HepG2 (cell line): ENCODE data around the gene ADAMTS2. TPM values are rescaled to one million over a fixed set of nuclear protein-coding genes. Genes with fewer than 3 reads are reported as not detected.
A peak's percentile ranks its signal among the peaks of the same experiment; 100 is the strongest.

Experiments used
- AHR ChIP-seq: IDR thresholded peaks from 2 replicates; pipeline ENCODE4 v1.6.1; 2018; ENCODE audit warnings: missing genetic modification reagents, missing compliant biosample characterization
- AKAP8 ChIP-seq: sonication (generic); formaldehyde crosslinking; IDR thresholded peaks from 2 replicates; pipeline ENCODE4 v1.5.1; 2020; ENCODE audit warnings: mild to moderate bottlenecking, missing genetic modification reagents
- CHD2 ChIP-seq: IDR thresholded peaks from 2 replicates; pipeline ENCODE4 v1.6.1; 2011; ENCODE audit warnings: low read depth, low read length, improper control_type of control experiment
- CREB1 ChIP-seq, 2 experiments: fragments of 450-650 bp in 1 of 2; IDR thresholded peaks; 2 replicates each; pipeline ENCODE4 v1.6.1; 2016 to 2017; ENCODE audit warnings: control low read depth in 1 of 2, mild to moderate bottlenecking in 1 of 2, missing compliant biosample characterization in 1 of 2, missing genetic modification characterization in 1 of 2
- GABPB1 ChIP-seq: IDR thresholded peaks from 2 replicates; pipeline ENCODE4 v1.6.1; 2016; ENCODE audit warnings: mild to moderate bottlenecking, missing genetic modification reagents, moderate library complexity, missing compliant biosample characterization
- HINFP ChIP-seq: sonication (generic); formaldehyde crosslinking; IDR thresholded peaks from 2 replicates; pipeline ENCODE4 v1.4.0; 2020; ENCODE audit warnings: low read depth, mild to moderate bottlenecking, missing genetic modification reagents
- HNRNPUL1 ChIP-seq: fragments of 200-400 bp; formaldehyde crosslinking; IDR thresholded peaks from 2 replicates; pipeline ENCODE4 v1.6.1; 2017; ENCODE audit warnings: low read depth, mild to moderate bottlenecking, low read length, moderate library complexity
- IKZF4 ChIP-seq: sonication (generic); formaldehyde crosslinking; IDR thresholded peaks from 2 replicates; pipeline ENCODE4 v1.5.1; 2020; ENCODE audit warnings: borderline replicate concordance, mild to moderate bottlenecking, low read depth, missing genetic modification reagents; ENCODE audit errors: not compliant biosample characterization
- MED1 ChIP-seq: sonication (generic); formaldehyde crosslinking; IDR thresholded peaks from 2 replicates; pipeline ENCODE4 v1.4.0; 2020; ENCODE audit warnings: missing genetic modification reagents
- MEIS1 ChIP-seq: sonication (generic); formaldehyde crosslinking; IDR thresholded peaks from 2 replicates; pipeline ENCODE4 v1.9.0; 2021; ENCODE audit warnings: mild to moderate bottlenecking, missing genetic modification reagents, moderate library complexity, borderline replicate concordance
- NR2C2 ChIP-seq: sonication (generic); formaldehyde crosslinking; IDR thresholded peaks from 2 replicates; pipeline ENCODE4 v1.4.0; 2020; ENCODE audit warnings: missing genetic modification reagents, mild to moderate bottlenecking, moderate library complexity, borderline replicate concordance
- PHF8 ChIP-seq: sonication (generic); formaldehyde crosslinking; IDR thresholded peaks from 2 replicates; pipeline ENCODE4 v1.5.0; 2020; ENCODE audit warnings: missing genetic modification reagents
- PRMT3 ChIP-seq: sonication (generic); formaldehyde crosslinking; IDR thresholded peaks from 2 replicates; pipeline ENCODE4 v1.8.1; 2022; ENCODE audit warnings: low read depth, mild to moderate bottlenecking, moderate library complexity, missing genetic modification reagents, borderline replicate concordance
- RELA ChIP-seq: sonication (generic); formaldehyde crosslinking; IDR thresholded peaks from 2 replicates; pipeline ENCODE4 v1.4.0; 2020; ENCODE audit warnings: missing genetic modification reagents
- SRF ChIP-seq: IDR thresholded peaks from 2 replicates; pipeline ENCODE4 v1.6.1; 2011; ENCODE audit warnings: mild to moderate bottlenecking, low read depth, low read length, moderate library complexity
- SYNCRIP ChIP-seq: fragments of 200-400 bp; formaldehyde crosslinking; IDR thresholded peaks from 2 replicates; pipeline ENCODE4 v1.6.1; 2018; ENCODE audit warnings: mild to moderate bottlenecking, low read depth, low read length; ENCODE audit not compliant: insufficient read depth
- TEAD2 ChIP-seq: sonication (generic); formaldehyde crosslinking; IDR thresholded peaks from 2 replicates; pipeline ENCODE4 v1.9.0; 2021; ENCODE audit warnings: missing genetic modification reagents
- TFDP2 ChIP-seq: sonication (generic); formaldehyde crosslinking; IDR thresholded peaks from 2 replicates; pipeline ENCODE4 v1.4.0; 2020; ENCODE audit warnings: missing genetic modification reagents
- ZNF143 ChIP-seq: sonication (generic); formaldehyde crosslinking; IDR thresholded peaks from 2 replicates; pipeline ENCODE4 v1.4.0; 2020; ENCODE audit warnings: missing genetic modification reagents
- ZNF160 ChIP-seq: sonication (generic); formaldehyde crosslinking; IDR thresholded peaks from 2 replicates; pipeline ENCODE4 v1.8.0; 2022; ENCODE audit warnings: mild to moderate bottlenecking, inconsistent platforms, missing genetic modification reagents
- ZNF235 ChIP-seq: sonication (generic); formaldehyde crosslinking; IDR thresholded peaks from 2 replicates; pipeline ENCODE4 v1.8.1; 2023; ENCODE audit warnings: mild to moderate bottlenecking, missing genetic modification reagents, borderline replicate concordance
- ZNF276 ChIP-seq: sonication (generic); formaldehyde crosslinking; IDR thresholded peaks from 2 replicates; pipeline ENCODE4 v1.4.0; 2020; ENCODE audit warnings: mild to moderate bottlenecking, low read depth, missing genetic modification reagents
- ZNF468 ChIP-seq: sonication (generic); formaldehyde crosslinking; IDR thresholded peaks from 2 replicates; pipeline ENCODE4 v1.8.0; 2022; ENCODE audit warnings: mild to moderate bottlenecking, moderate library complexity, missing genetic modification reagents
- ZNF546 ChIP-seq: sonication (generic); formaldehyde crosslinking; conservative IDR thresholded peaks from 2 replicates; pipeline ENCODE4 v1.8.1; 2023; ENCODE audit warnings: mild to moderate bottlenecking, missing genetic modification reagents
- ZNF605 ChIP-seq: sonication (generic); formaldehyde crosslinking; IDR thresholded peaks from 2 replicates; pipeline ENCODE4 v1.8.0; 2022; ENCODE audit warnings: mild to moderate bottlenecking, missing genetic modification reagents
- ZNF775 ChIP-seq: sonication (generic); formaldehyde crosslinking; IDR thresholded peaks from 2 replicates; pipeline ENCODE4 v1.4.0; 2020; ENCODE audit warnings: missing genetic modification reagents, mild to moderate bottlenecking, moderate library complexity, borderline replicate concordance
- ZSCAN20 ChIP-seq: sonication (generic); formaldehyde crosslinking; IDR thresholded peaks from 2 replicates; pipeline ENCODE4 v1.4.0; 2020; ENCODE audit warnings: missing genetic modification reagents, mild to moderate bottlenecking, borderline replicate concordance
- ZSCAN9 ChIP-seq: IDR thresholded peaks from 2 replicates; pipeline ENCODE4 v1.6.1; 2016; ENCODE audit warnings: borderline replicate concordance
- ZZZ3 ChIP-seq: sonication (generic); formaldehyde crosslinking; IDR thresholded peaks from 2 replicates; pipeline ENCODE4 v1.4.0; 2020; ENCODE audit warnings: missing genetic modification reagents, mild to moderate bottlenecking, borderline replicate concordance
- polyA plus RNA-seq, 8 experiments: library from polyadenylated mRNA; depleted of rRNA in 3 of 8; stranded (reverse) in 7 of 8; unstranded in 1 of 8; fragments of >200 nt; fragmentation: Illumina TruSeq in 4 of 8; extraction: Trizol in 4 of 8; gene quantifications; 2 replicates each; pipeline versions ENCODE4 v1.2.1 to v1.2.3, GENCODE V29; 2011 to 2016; ENCODE audit warnings: low read depth in 4 of 8, missing spikeins in 1 of 8, mixed read lengths in 1 of 8; ENCODE audit not compliant: insufficient read depth in 1 of 8
- total RNA-seq, 5 experiments: library from RNA; depleted of rRNA; stranded (reverse); fragments of >200 nt; fragmentation: Illumina TruSeq; extraction: Trizol; gene quantifications; 2 replicates each; pipeline ENCODE4 v1.2.3, GENCODE V29; 2016; ENCODE audit warnings: low read depth in 1 of 5

The ADAMTS2 gene
- total and polyA plus RNA-seq, 2 of the 13 experiments (the other 11 are each of a cell fraction or from before 2014, with no cell fraction given), result 0.24 to 3.5 TPM

- TF ChIP-seq GABPB1 (0 out of 2 replicates have a peak, but pooled peaks have one; percentile 7), ZNF775 (CRISPR knock-in tag) (no peak), MED1 (CRISPR knock-in tag) (no peak), AHR (CRISPR knock-in tag) (no peak), AKAP8 (no peak), PHF8 (peak; percentile 24; the same call in 1 of the 2 replicates), ZSCAN9 (CRISPR knock-in tag) (no peak), CREB1 (IDR thresholded peaks at IDR 0.05) (no peak), CREB1 (CRISPR knock-in tag; IDR thresholded peaks at IDR 0.05) (no peak), SRF (no peak), HINFP (no peak), IKZF4 (CRISPR knock-in tag) (peak; percentile 24), ZNF468 (CRISPR knock-in tag) (no peak), ZNF160 (CRISPR knock-in tag) (no peak), ZZZ3 (no peak), ZNF546 (CRISPR knock-in tag) (no peak), MEIS1 (CRISPR knock-in tag) (peak; percentile 54; the same call in 1 of the 2 replicates), ZNF276 (no peak), ZNF143 (CRISPR knock-in tag) (no peak), ZNF235 (no peak), ZNF605 (CRISPR knock-in tag) (no peak), HNRNPUL1 (no peak), PRMT3 (CRISPR knock-in tag) (no peak), NR2C2 (CRISPR knock-in tag) (no peak), CHD2 (no peak), RELA (CRISPR knock-in tag) (no peak), TEAD2 (CRISPR knock-in tag) (no peak), ZSCAN20 (no peak), TFDP2 (CRISPR knock-in tag) (no peak), SYNCRIP (no peak)
These were observed 159.3 kb downstream of the ADAMTS2 start (continued) for GRCh38 chr5:179185941-179186411.
